ENCODE results near the gene GORAB.

The GORAB gene

DNA sequence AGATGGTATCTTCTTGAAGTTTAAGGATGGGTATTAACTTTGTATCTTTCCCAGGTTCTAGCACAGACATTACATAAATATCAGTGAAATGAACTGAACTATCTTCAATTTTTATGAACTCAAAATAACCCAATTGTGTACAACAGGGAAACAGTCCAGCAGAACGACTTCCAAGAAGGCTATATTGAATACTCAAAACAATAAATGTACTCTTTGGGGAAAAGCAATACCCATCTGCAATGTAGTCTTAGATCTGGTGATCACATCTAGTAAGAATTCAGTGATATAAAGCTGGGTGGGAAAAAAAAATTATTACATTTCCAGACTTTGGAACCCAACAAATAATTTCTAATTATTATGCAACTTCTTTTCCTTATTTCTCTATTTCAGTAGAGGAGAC, 33.1 kb upstream of the GORAB start:
- no peak for DNase-seq
- Mint-ChIP-seq H3K27ac (no peak overlapping the region), H3K27me3 (ENCODE audit: low read depth, poor library complexity) (peaks cover 3% of the 10 kb centered on the region), H3K4me3 (no peak overlapping the region), H3K36me3 (ENCODE audit: low read depth) (no peaks in the 10 kb centered on the region), H3K4me1 (peaks cover 10% of the 10 kb centered on the region), H3K9me3 (no peaks in the 10 kb centered on the region)
- TF ChIP-seq, protein P1, sequence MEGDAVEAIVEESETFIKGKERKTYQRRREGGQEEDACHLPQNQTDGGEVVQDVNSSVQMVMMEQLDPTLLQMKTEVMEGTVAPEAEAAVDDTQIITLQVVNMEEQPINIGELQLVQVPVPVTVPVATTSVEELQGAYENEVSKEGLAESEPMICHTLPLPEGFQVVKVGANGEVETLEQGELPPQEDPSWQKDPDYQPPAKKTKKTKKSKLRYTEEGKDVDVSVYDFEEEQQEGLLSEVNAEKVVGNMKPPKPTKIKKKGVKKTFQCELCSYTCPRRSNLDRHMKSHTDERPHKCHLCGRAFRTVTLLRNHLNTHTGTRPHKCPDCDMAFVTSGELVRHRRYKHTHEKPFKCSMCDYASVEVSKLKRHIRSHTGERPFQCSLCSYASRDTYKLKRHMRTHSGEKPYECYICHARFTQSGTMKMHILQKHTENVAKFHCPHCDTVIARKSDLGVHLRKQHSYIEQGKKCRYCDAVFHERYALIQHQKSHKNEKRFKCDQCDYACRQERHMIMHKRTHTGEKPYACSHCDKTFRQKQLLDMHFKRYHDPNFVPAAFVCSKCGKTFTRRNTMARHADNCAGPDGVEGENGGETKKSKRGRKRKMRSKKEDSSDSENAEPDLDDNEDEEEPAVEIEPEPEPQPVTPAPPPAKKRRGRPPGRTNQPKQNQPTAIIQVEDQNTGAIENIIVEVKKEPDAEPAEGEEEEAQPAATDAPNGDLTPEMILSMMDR (IDR thresholded peaks at IDR 0.05), result no peak

GRCh38 chr1:170503665-170504064, 28.3 kb upstream of the GORAB start:
- Mint-ChIP-seq H3K36me3 (ENCODE audit: low read depth) (no peaks in the 10 kb centered on the region), H3K4me1 (no peaks in the 10 kb centered on the region), H3K4me3 (no peak overlapping the region), H3K27ac (no peak overlapping the region), H3K9me3 (peaks cover 6% of the 10 kb centered on the region), H3K27me3 (ENCODE audit: low read depth, poor library complexity) (no peaks in the 10 kb centered on the region)
- TF ChIP-seq, protein P1 (IDR thresholded peaks at IDR 0.05), result no peak
- DNase-seq, result no peak

GRCh38 chr1:170510163-170510562, 21.8 kb upstream of the GORAB start:
- TF ChIP-seq, protein P1 (IDR thresholded peaks at IDR 0.05), result no peak
- H3K9me3 Mint-ChIP-seq, result peaks cover 6% of the 10 kb centered on the region

GRCh38 chr1:170511038-170511437, 20.9 kb upstream of the GORAB start:
- Mint-ChIP-seq H3K4me3 (no peak overlapping the region), H3K36me3 (ENCODE audit: low read depth) (no peaks in the 10 kb centered on the region)

More at GRCh38 chr1:170510163-170510562, 21.8 kb upstream of the GORAB start:
- Mint-ChIP-seq H3K36me3 (ENCODE audit: low read depth) (no peaks in the 10 kb centered on the region), H3K4me1 (peaks cover 8% of the 10 kb centered on the region), H3K27me3 (ENCODE audit: low read depth, poor library complexity) (no peaks in the 10 kb centered on the region), H3K27ac (no peak overlapping the region), H3K4me3 (no peak overlapping the region)
- no peak for DNase-seq

DNA sequence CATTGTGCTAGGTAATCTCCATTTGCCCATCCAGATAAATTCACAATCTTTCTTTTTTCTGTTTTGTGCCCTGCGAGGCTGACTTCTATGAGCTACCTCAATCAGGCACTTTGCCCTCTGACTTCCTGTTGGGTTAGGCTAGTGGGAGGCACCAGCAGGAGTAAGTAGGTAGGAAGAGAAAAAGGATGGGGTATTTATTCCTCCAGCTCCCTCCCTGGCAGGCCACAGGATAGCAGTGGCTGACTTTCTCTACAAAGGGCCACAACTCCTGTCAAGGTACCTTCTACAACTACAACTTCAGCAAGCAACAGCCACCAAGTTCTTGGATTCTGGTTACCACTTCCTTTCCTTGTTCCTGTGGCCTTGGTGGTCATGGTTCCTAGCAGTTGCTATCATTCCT, 18.8 kb upstream of the GORAB start:
- H3K36me3 Mint-ChIP-seq (ENCODE audit: low read depth), result no peaks in the 10 kb centered on the region
- peaks cover 8% of the 10 kb centered on the region for H3K4me1 Mint-ChIP-seq
- no peak overlapping the region for H3K4me3 Mint-ChIP-seq
- H3K27me3 Mint-ChIP-seq (ENCODE audit: low read depth, poor library complexity), result peaks cover 2% of the 10 kb centered on the region
- TF ChIP-seq, protein P1 (IDR thresholded peaks at IDR 0.05), result no peak
- no peaks in the 10 kb centered on the region for H3K9me3 Mint-ChIP-seq
- H3K27ac Mint-ChIP-seq, result no peak overlapping the region
- no peak for DNase-seq

More at GRCh38 chr1:170511038-170511437, 20.9 kb upstream of the GORAB start:
- no peak for DNase-seq
- TF ChIP-seq, protein P1 (IDR thresholded peaks at IDR 0.05), result no peak
- Mint-ChIP-seq H3K4me1 (peaks cover 8% of the 10 kb centered on the region), H3K27ac (no peak overlapping the region), H3K9me3 (peaks cover 6% of the 10 kb centered on the region), H3K27me3 (ENCODE audit: low read depth, poor library complexity) (no peaks in the 10 kb centered on the region)

DNA sequence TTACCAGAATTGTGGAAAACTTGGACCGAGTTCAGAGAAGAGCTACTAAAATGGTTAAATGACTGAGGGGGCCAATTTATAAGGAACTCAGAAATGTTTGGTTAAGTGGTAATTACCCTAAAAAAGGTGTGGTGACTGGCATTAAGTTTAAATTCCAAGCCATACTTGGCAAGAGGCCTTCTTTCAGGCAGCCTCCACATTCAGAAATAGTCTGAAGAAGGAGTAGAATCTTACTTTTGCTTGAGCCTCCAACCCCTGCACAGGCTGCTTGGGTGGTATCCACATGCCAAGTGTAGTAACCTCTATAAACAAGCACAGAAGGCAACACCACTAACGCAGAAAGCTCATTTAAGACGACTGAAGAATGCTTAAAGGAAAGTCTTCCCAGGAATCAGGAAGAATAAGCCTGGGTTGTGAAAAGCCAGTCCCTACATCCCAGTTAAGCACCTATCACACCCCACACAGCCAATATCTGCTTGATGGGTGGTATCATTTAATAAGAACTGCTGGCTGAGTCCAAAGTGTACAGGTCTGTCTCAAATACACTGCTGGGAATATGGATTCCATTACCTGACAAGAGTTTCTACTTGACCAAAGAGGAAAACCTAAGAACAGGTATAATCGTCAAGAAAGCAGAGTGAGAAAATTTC, 13.7 kb upstream of the GORAB start:
- Mint-ChIP-seq H3K27me3 (ENCODE audit: low read depth, poor library complexity) (peaks cover 2% of the 10 kb centered on the region), H3K27ac (no peak overlapping the region), H3K36me3 (ENCODE audit: low read depth) (no peaks in the 10 kb centered on the region), H3K9me3 (no peaks in the 10 kb centered on the region), H3K4me3 (no peak overlapping the region), H3K4me1 (no peaks in the 10 kb centered on the region)
- no peak for DNase-seq
- TF ChIP-seq, protein P1 (IDR thresholded peaks at IDR 0.05), result no peak
